Measurements from ENCODE around the gene GSS. TPM values are rescaled to one million over a fixed set of nuclear protein-coding genes. Genes with fewer than 3 reads are reported as not detected.

GSS gene
- total and polyA plus RNA-seq, 2 of the 8 experiments (the other 6 are each of a cell fraction or from before 2014, with no cell fraction given): 34.6 to 43.2 TPM

DNA sequence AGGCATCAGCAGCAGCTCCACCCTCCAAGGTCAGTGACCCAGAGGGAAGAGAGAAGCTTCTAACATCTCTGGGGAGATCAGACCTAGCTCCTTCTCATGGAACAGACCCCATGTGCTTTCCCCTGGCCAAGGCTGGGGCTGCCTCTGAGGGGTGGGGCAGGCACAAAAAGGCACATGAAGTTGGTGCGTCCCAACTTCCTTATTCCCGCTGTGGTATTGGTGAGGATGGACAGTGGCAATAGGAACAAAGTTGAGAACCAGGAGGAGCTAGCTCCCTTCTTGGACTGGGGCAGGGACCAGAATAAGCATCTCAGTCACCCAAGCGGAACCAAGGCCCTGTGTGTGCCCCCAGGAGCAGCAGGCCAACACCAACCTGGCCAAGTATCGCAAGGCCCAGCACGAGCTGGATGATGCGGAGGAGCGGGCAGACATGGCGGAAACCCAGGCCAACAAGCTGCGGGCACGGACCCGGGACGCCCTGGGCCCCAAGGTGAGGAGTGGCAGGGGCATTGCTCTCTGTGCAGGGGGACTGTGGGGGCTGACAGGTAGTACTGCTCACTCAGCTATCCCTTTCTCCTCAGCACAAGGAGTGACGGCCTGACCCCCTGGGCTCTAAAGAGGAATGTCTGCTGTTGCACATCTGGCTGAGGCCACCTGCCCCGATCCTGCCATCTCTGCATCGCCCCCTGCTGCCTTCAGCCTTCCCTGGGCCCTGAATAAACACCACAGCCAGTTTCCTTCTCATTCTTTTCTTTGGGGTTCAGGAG is 46.2 kb upstream of the GSS start (continued):
- TF ChIP-seq HDAC2 (IDR thresholded peaks at IDR 0.05; ENCODE audit: borderline replicate concordance in 1 of 2, low read depth in 2 of 2, low read length in 2 of 2) (no peak), GABPA (IDR thresholded peaks at IDR 0.05; ENCODE audit: borderline replicate concordance, insufficient read depth, low read length) (no peak), TAF7 (optimal IDR thresholded peaks at IDR 0.05; ENCODE audit: borderline replicate concordance, low read depth, low read length) (no peak), CREB1 (IDR thresholded peaks at IDR 0.05) (no peak), BCL11A (IDR thresholded peaks at IDR 0.05; ENCODE audit: low read depth in 2 of 2, low read length in 2 of 2) (no peak)

Measured in H1 (cell line).